HCT116 (cell line): Measurements from ENCODE around the gene KDM2B. TPM values are rescaled to one million over a fixed set of nuclear protein-coding genes. Genes with fewer than 3 reads are reported as not detected.
A peak's percentile ranks its signal among the peaks of the same experiment; 100 is the strongest.

Source experiments
- ATAC-seq: fragments of 200-7000 bp; cut with Tn5 transposase; 2 replicates; pipeline ENCODE4 v1.9.1; 2020; ENCODE audit warnings: mild to moderate bottlenecking, moderate library complexity
- BruUV-seq: library from RNA; stranded (reverse); fragments of 400-500 nt; replicated peaks from 2 replicates; lab custom pipeline; 2021; lab: Mats Ljungman, UMichigan
- CTCF ChIA-PET: fragments of 300-600 bp; sonication (Branson Sonifier 250); formaldehyde crosslinking; loops from one replicate; lab custom pipeline; 2021; ENCODE audit warnings: antibody characterized with exemption; lab: Charles Lee
- POLR2A ChIA-PET: fragments of 300-600, 350-600 bp; sonication (Branson Sonifier 250); formaldehyde crosslinking; loops from one replicate; lab custom pipeline; 2021; ENCODE audit warnings: antibody characterized with exemption; lab: Charles Lee
- RAD21 ChIA-PET, 2 experiments: fragments of 300-600 bp; sonication (Branson Sonifier 250); formaldehyde crosslinking; loops; one replicate each; lab custom pipeline; 2023; ENCODE audit warnings: low total read pairs in 2 of 2; ENCODE audit not compliant: uncharacterized antibody in 2 of 2, unreplicated experiment in 2 of 2, low non-redundant PET in 1 of 2; lab: Charles Lee
- DNase-seq: peaks from one replicate; pipeline ENCODE4 v3.0.0-alpha.2; 2010; ENCODE audit warnings: low read depth, low spot score
- H2AFZ ChIP-seq: fragments of 200-600 bp; shearing (Covaris generic), sonication (generic); 2 replicates; pipeline ENCODE4 v1.6.1; 2017; ENCODE audit warnings: low read depth, mixed run types, mixed read lengths, antibody characterized with exemption, low read length; ENCODE audit not compliant: poor library complexity, severe bottlenecking
- H3K27ac ChIP-seq: 2 replicates; pipeline ENCODE4 v1.5.1; 2012; ENCODE audit warnings: low read depth, low read length
- H3K27me3 ChIP-seq: fragments of 200-600 bp; sonication (generic); 2 replicates; pipeline ENCODE4 v1.6.1; 2016; ENCODE audit warnings: mixed run types, low read length, mixed read lengths; ENCODE audit not compliant: insufficient read depth
- H3K36me3 ChIP-seq, 2 experiments: fragments of 200-500 bp in 1 of 2; fragments of 200-600 bp in 1 of 2; sonication (Bioruptor generic) in 1 of 2; sonication (generic) in 1 of 2; 2 replicates each; pipeline versions ENCODE4 v1.5.1 to v1.6.1; 2014 to 2016; ENCODE audit warnings: low read length in 2 of 2, inconsistent platforms in 1 of 2, mixed read lengths in 1 of 2, mixed run types in 1 of 2; ENCODE audit not compliant: insufficient read depth in 2 of 2, control insufficient read depth in 1 of 2
- H3K4me1 ChIP-seq, 2 experiments: fragments of 200-600 bp in 1 of 2; sonication (generic) in 1 of 2; 2 replicates each; pipeline versions ENCODE4 v1.5.1 to v1.6.1; 2012 to 2017; ENCODE audit warnings: low read length in 2 of 2, inconsistent platforms in 1 of 2, mild to moderate bottlenecking in 1 of 2, mixed read lengths in 1 of 2, mixed run types in 1 of 2, moderate library complexity in 1 of 2; ENCODE audit not compliant: insufficient read depth in 2 of 2, control insufficient read depth in 1 of 2
- H3K4me2 ChIP-seq: fragments of 200-600 bp; sonication (generic); 2 replicates; pipeline ENCODE4 v1.6.1; 2017; ENCODE audit warnings: mixed run types, low read length, mixed read lengths
- H3K4me3 ChIP-seq, 2 experiments: fragments of 200-600 bp in 1 of 2; sonication (generic) in 1 of 2; replicated peaks in 1 of 2; 2 replicates each; pipeline ENCODE4 v1.5.1; 2011 to 2016; ENCODE audit warnings: low read length in 2 of 2, control low read depth in 1 of 2, low read depth in 1 of 2, mild to moderate bottlenecking in 1 of 2, mixed read lengths in 1 of 2, mixed run types in 1 of 2
- H3K79me2 ChIP-seq: fragments of 200-600 bp; sonication (generic); 2 replicates; pipeline ENCODE4 v1.6.1; 2017; ENCODE audit warnings: mild to moderate bottlenecking, mixed run types, low read length, moderate library complexity, mixed read lengths; ENCODE audit not compliant: insufficient read depth
- H3K9ac ChIP-seq: fragments of 200-600 bp; sonication (generic); 2 replicates; pipeline ENCODE4 v1.6.1; 2016; ENCODE audit warnings: low read length, mixed read lengths
- H3K9me2 ChIP-seq: fragments of 200-600 bp; sonication (generic), shearing (Covaris generic); 2 replicates; pipeline ENCODE4 v1.6.1; 2017; ENCODE audit warnings: mixed run types, mild to moderate bottlenecking, moderate library complexity; ENCODE audit not compliant: insufficient read depth
- H3K9me3 ChIP-seq, 2 experiments: fragments of 200-500 bp in 1 of 2; fragments of 200-600 bp in 1 of 2; sonication (Bioruptor generic) in 1 of 2; sonication (generic) in 1 of 2; 2 replicates each; pipeline ENCODE4 v1.6.1; 2014 to 2017; ENCODE audit warnings: low read length in 2 of 2, mixed read lengths in 2 of 2, inconsistent platforms in 1 of 2, low read depth in 1 of 2, mild to moderate bottlenecking in 1 of 2, mixed run types in 1 of 2, moderate library complexity in 1 of 2; ENCODE audit not compliant: control insufficient read depth in 1 of 2, insufficient read depth in 1 of 2
- H4K20me1 ChIP-seq: fragments of 200-600 bp; sonication (generic), shearing (Covaris generic); 2 replicates; pipeline ENCODE4 v1.6.1; 2017; ENCODE audit warnings: mixed run types, mild to moderate bottlenecking, moderate library complexity; ENCODE audit not compliant: insufficient read depth
- CEBPB ChIP-seq: IDR thresholded peaks from 2 replicates; pipeline ENCODE4 v1.6.1; 2012; ENCODE audit warnings: low read depth
- EGR1 ChIP-seq: IDR thresholded peaks from 2 replicates; pipeline ENCODE4 v1.6.1; 2012; ENCODE audit warnings: low read depth
- EZH2phosphoT487 ChIP-seq: fragments of 200-600 bp; IDR thresholded peaks from 2 replicates; pipeline ENCODE4 v1.6.1; 2018; ENCODE audit warnings: antibody characterized with exemption, borderline replicate concordance
- FOSL1 ChIP-seq: IDR thresholded peaks from 2 replicates; pipeline ENCODE4 v1.6.1; 2012; ENCODE audit warnings: low read depth
- JUND ChIP-seq: IDR thresholded peaks from 2 replicates; pipeline ENCODE4 v1.6.1; 2012
- POLR2A ChIP-seq: IDR thresholded peaks from 2 replicates; pipeline ENCODE4 v1.7.0; 2011; ENCODE audit warnings: borderline replicate concordance; ENCODE audit not compliant: insufficient read depth, insufficient read length; ENCODE audit errors: extremely low read depth
- POLR2AphosphoS5 ChIP-seq: IDR thresholded peaks from 2 replicates; pipeline ENCODE4 v1.6.1; 2011; ENCODE audit warnings: mild to moderate bottlenecking, low read depth, low read length, moderate library complexity
- RAD21 ChIP-seq: IDR thresholded peaks from 2 replicates; pipeline ENCODE4 v1.6.1; 2012; ENCODE audit warnings: low read depth, mild to moderate bottlenecking
- SRF ChIP-seq: IDR thresholded peaks from 2 replicates; pipeline ENCODE4 v1.6.1; 2012; ENCODE audit warnings: low read depth
- YY1 ChIP-seq: IDR thresholded peaks from 2 replicates; pipeline ENCODE4 v1.6.1; 2011; ENCODE audit warnings: low read length, low read depth, moderate library complexity, mild to moderate bottlenecking; ENCODE audit not compliant: insufficient replicate concordance; ENCODE audit errors: extremely low read depth
- ZNF274 ChIP-seq: fragments of 200-500 bp; sonication (Bioruptor generic); IDR thresholded peaks from 2 replicates; pipeline ENCODE4 v1.6.1; 2014; ENCODE audit warnings: mild to moderate bottlenecking, low read depth, low read length, inconsistent platforms
- intact Hi-C: fragments of 100-400 bp; cut with micrococcal nuclease; formaldehyde crosslinking; loops from 2 replicates; pipeline ENCODE4 v1.10.0; 2022
- total RNA-seq: library from RNA; stranded (reverse); gene quantifications from one replicate; pipeline ENCODE4 v1.2.1, GENCODE V29; 2021; ENCODE audit not compliant: unreplicated experiment
- TF ChIP-seq, protein P1 (sequence below): IDR thresholded peaks from 2 replicates; pipeline ENCODE4 v1.6.1; 2012; ENCODE audit warnings: low read depth

The KDM2B gene
- total RNA-seq, 1 experiment from 2014 or later = 36.7 TPM

DNA sequence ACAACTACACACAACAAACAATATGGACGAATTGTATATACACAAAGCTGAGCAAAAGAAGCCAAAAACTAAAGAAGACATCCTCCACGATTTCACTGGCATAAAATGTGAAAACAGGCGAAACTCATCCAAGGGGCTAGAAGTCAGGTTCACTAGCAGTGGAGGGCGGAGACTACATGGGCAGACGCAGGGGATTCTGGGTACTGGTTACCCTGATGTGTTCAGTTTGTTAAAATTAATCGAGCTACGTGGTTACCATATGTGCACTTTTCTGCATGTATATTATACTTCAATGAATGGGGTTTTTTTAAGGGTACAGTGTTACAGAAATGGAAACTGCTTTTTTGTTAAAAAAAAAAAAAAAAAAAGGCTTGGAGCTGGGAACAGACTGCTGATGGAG lies 12.3 kb downstream of the KDM2B start:
- H3K4me3 ChIP-seq = no peak overlapping the region
- peaks cover 0 to 10% of the 10 kb centered on the region in 2 experiments; a peak in 2 of 4 replicates for H3K4me1 ChIP-seq
- ATAC-seq (0 out of 2 replicates have a peak, but pooled peaks have one; percentile 49), DNase-seq (no peak)
- no peaks in the 10 kb centered on the region for H3K27me3 ChIP-seq
- H3K4me2 ChIP-seq = no peak overlapping the region
- TF ChIP-seq, protein P1, sequence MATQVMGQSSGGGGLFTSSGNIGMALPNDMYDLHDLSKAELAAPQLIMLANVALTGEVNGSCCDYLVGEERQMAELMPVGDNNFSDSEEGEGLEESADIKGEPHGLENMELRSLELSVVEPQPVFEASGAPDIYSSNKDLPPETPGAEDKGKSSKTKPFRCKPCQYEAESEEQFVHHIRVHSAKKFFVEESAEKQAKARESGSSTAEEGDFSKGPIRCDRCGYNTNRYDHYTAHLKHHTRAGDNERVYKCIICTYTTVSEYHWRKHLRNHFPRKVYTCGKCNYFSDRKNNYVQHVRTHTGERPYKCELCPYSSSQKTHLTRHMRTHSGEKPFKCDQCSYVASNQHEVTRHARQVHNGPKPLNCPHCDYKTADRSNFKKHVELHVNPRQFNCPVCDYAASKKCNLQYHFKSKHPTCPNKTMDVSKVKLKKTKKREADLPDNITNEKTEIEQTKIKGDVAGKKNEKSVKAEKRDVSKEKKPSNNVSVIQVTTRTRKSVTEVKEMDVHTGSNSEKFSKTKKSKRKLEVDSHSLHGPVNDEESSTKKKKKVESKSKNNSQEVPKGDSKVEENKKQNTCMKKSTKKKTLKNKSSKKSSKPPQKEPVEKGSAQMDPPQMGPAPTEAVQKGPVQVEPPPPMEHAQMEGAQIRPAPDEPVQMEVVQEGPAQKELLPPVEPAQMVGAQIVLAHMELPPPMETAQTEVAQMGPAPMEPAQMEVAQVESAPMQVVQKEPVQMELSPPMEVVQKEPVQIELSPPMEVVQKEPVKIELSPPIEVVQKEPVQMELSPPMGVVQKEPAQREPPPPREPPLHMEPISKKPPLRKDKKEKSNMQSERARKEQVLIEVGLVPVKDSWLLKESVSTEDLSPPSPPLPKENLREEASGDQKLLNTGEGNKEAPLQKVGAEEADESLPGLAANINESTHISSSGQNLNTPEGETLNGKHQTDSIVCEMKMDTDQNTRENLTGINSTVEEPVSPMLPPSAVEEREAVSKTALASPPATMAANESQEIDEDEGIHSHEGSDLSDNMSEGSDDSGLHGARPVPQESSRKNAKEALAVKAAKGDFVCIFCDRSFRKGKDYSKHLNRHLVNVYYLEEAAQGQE = no peak
- TF ChIP-seq CEBPB (no peak), JUND (no peak), POLR2AphosphoS5 (no peak), YY1 (no peak), EZH2phosphoT487 (no peak), RAD21 (no peak), SRF (no peak), EGR1 (no peak), FOSL1 (no peak), POLR2A (no peak), ZNF274 (no peak)
- no peaks in the 10 kb centered on the region for H3K79me2 ChIP-seq
- no peak overlapping the region for H3K27ac ChIP-seq
- no peaks in the 10 kb centered on the region for H4K20me1 ChIP-seq
- no peak overlapping the region for H3K9ac ChIP-seq
- H2AFZ ChIP-seq = peak overlapping the region; percentile 71
- ChIA-PET CTCF (no interaction called here), RAD21 (no interaction called here), POLR2A (interaction anchor here (1.0 kb wide), 1 partner anchor 100 kb away, joined by 3 read pairs; no protein-coding TSS in a partner anchor)
- intact Hi-C loops = no loop called here
- no TSS peak for BruUV-seq
- H3K9me3 ChIP-seq = no peaks in the 10 kb centered on the region
- no peaks in the 10 kb centered on the region for H3K36me3 ChIP-seq
- no peaks in the 10 kb centered on the region for H3K9me2 ChIP-seq
